ENCODE measurements around the gene PIWIL1.

DNA sequence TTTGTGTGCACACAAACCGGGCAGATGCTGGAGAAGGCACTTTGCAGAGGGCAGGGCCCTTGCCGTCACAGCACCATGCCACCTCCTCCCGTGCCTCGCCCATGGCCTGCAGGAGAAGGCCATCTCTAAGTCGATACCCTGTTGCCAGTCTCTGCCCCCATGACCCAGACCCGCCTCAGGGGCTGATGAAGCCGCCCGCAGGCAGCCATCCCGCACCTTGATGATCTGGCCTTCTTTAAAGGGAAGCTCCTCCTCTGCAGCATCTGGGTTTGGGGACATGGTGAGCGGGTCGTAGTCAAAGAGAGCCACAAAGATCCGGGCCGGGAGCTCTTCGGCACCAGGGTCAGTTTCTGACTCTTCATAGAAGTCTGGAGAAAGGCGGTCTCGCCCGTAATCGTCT lies 76.2 kb downstream of the PIWIL1 start:
- TF ChIP-seq SUZ12 (IDR thresholded peaks at IDR 0.05; ENCODE audit: extremely low read depth, insufficient read depth, insufficient read length) (no peak), ZNF274 (IDR thresholded peaks at IDR 0.05; ENCODE audit: low read depth, low read length) (no peak), YY1 (IDR thresholded peaks at IDR 0.05; ENCODE audit: insufficient read depth, insufficient read length) (no peak)

Data from NT2/D1 (cell line).